SK-N-MC (cell line): ENCODE results near the gene FAT1.

Source experiments
- EZH2 ChIP-seq: fragments of 200-600 bp; sonication (generic); IDR thresholded peaks from one replicate; pipeline ENCODE4 v1.6.1; 2017; ENCODE audit warnings: antibody characterized with exemption
- POLR2AphosphoS5 ChIP-seq: IDR thresholded peaks from 2 replicates; pipeline ENCODE4 v1.6.1; 2012; ENCODE audit warnings: mild to moderate bottlenecking, low read depth, low read length, borderline replicate concordance

DNA sequence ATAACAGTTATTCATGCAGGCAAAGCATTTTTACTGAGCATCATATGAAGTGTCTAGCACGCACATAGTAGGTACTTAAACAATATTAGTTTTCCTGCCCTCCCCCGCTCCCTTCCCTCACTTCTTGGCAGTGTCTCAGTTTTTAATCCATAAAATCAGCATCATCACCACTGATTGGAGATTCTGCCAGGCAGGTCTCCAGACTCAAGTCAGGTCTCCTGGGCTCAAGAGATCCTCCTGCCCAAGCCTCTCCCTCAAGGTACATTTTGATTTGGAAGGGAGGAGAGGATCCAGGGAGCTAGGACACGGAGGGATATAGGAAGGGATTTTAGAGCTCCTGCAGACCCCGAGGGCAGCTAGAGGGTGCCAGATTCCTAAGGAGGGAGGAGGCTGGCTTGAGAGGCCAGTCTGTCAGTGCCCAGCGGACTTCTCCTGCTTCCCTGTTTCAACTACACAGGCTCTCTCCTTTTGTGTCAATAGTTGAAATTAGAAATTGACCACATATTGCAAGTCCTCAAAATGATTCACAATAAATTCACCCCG is 4.4 kb upstream of the FAT1 start:
- no peak for TF ChIP-seq EZH2
- no peak for TF ChIP-seq POLR2AphosphoS5
